Measurements from ENCODE around the gene SLC39A5. TPM values are rescaled to one million over a fixed set of nuclear protein-coding genes. Genes with fewer than 3 reads are reported as not detected.

The SLC39A5 gene
- total RNA-seq, 4 donors from 2014 or later, result 0.29 to 1.8 (median 0.52) TPM; not detected in 1

GRCh38 chr12:56286044-56286830 is 56.4 kb downstream of the SLC39A5 start:
- Histone ChIP-seq H3K27ac (no peak overlapping the region), H3K27me3 (no peaks in the 10 kb centered on the region), H3K36me3 (no peaks in the 10 kb centered on the region), H3K9me3 (no peaks in the 10 kb centered on the region), H3K4me3 (no peak overlapping the region), H3K4me1 (no peaks in the 10 kb centered on the region)
- DNase-seq, result no peak
- intact Hi-C loops (cut with DNase I; ENCODE audit: low total_unique reads), result no loop called here
- TF ChIP-seq POLR2A (IDR thresholded peaks at IDR 0.05), result no peak
- TF ChIP-seq, protein P1, sequence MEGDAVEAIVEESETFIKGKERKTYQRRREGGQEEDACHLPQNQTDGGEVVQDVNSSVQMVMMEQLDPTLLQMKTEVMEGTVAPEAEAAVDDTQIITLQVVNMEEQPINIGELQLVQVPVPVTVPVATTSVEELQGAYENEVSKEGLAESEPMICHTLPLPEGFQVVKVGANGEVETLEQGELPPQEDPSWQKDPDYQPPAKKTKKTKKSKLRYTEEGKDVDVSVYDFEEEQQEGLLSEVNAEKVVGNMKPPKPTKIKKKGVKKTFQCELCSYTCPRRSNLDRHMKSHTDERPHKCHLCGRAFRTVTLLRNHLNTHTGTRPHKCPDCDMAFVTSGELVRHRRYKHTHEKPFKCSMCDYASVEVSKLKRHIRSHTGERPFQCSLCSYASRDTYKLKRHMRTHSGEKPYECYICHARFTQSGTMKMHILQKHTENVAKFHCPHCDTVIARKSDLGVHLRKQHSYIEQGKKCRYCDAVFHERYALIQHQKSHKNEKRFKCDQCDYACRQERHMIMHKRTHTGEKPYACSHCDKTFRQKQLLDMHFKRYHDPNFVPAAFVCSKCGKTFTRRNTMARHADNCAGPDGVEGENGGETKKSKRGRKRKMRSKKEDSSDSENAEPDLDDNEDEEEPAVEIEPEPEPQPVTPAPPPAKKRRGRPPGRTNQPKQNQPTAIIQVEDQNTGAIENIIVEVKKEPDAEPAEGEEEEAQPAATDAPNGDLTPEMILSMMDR (IDR thresholded peaks at IDR 0.05), result no peak

Other genes with a start within 250 kb of the SLC39A5 start
- gene SUOX, start 232.8 kb upstream of the SLC39A5 start, total RNA-seq, result 10 to 100 TPM in 3 of 4 donors, 1 to 10 TPM in 1; 5.1 to 35.5 (median 26.7) TPM
- 10 to 100 TPM in 1 of 4 donors, 1 to 10 TPM in 2, not detected in 1; 4.4 to 19.4 (median 5.6) TPM for gene IKZF4, start 209.0 kb upstream of the SLC39A5 start, total RNA-seq
- 1,000 to 10,000 TPM in 1 of 4 donors, 100 to 1,000 TPM in 1, 10 to 100 TPM in 2; 35.4 to 1,129 (median 240) TPM for gene RPS26, start 188.1 kb upstream of the SLC39A5 start, total RNA-seq
- gene ERBB3, start 149.9 kb upstream of the SLC39A5 start, total RNA-seq, result 10 to 100 TPM in 1 of 4 donors, 1 to 10 TPM in 2, under 1 TPM in 1; 0.77 to 29.0 (median 6.5) TPM
- gene PA2G4, start 125.5 kb upstream of the SLC39A5 start, total RNA-seq, result 100 to 1,000 TPM in 1 of 4 donors, 10 to 100 TPM in 3; 64.4 to 120 (median 81.0) TPM
- 1,000 to 10,000 TPM; 1,022 to 4,789 (median 2,600) TPM for gene RPL41, start 113.4 kb upstream of the SLC39A5 start, total RNA-seq
- 1 to 10 TPM; 1.3 to 9.8 (median 4.2) TPM for gene ZC3H10, start 111.8 kb upstream of the SLC39A5 start, total RNA-seq
- gene ESYT1, start 101.8 kb upstream of the SLC39A5 start, total RNA-seq, result 100 to 1,000 TPM in 3 of 4 donors, 10 to 100 TPM in 1; 98.4 to 203 (median 134) TPM
- gene MYL6B, start 77.5 kb upstream of the SLC39A5 start, total RNA-seq, result 10 to 100 TPM in 3 of 4 donors, 1 to 10 TPM in 1; 6.7 to 57.5 (median 27.0) TPM
- 1,000 to 10,000 TPM; 1,103 to 4,858 (median 2,577) TPM for gene MYL6, start 71.7 kb upstream of the SLC39A5 start, total RNA-seq
- gene SMARCC2, start 40.6 kb upstream of the SLC39A5 start, total RNA-seq, result 100 to 1,000 TPM in 1 of 4 donors, 10 to 100 TPM in 3; 63.2 to 214 (median 81.0) TPM
- 10 to 100 TPM; 40.3 to 84.8 (median 58.0) TPM for gene RNF41, start 8.1 kb upstream of the SLC39A5 start, total RNA-seq
- gene NABP2, start 5.7 kb upstream of the SLC39A5 start, total RNA-seq, result 10 to 100 TPM in 2 of 4 donors, 1 to 10 TPM in 2; 5.0 to 28.4 (median 12.2) TPM
- 10 to 100 TPM in 2 of 4 donors, 1 to 10 TPM in 1, under 1 TPM in 1; 0.88 to 35.4 (median 15.5) TPM for gene ANKRD52, start 28.3 kb downstream of the SLC39A5 start, total RNA-seq
- 10 to 100 TPM in 3 of 4 donors, 1 to 10 TPM in 1; 2.1 to 28.9 (median 15.2) TPM for gene COQ10A, start 36.9 kb downstream of the SLC39A5 start, total RNA-seq
- gene CS, start 70.3 kb downstream of the SLC39A5 start, total RNA-seq, result 100 to 1,000 TPM in 1 of 4 donors, 10 to 100 TPM in 3; 40.0 to 157 (median 72.8) TPM
- gene CNPY2, start 85.9 kb downstream of the SLC39A5 start, total RNA-seq, result 10 to 100 TPM; 33.5 to 83.5 (median 67.3) TPM
- gene PAN2, start 103.9 kb downstream of the SLC39A5 start, total RNA-seq, result 100 to 1,000 TPM in 1 of 4 donors, 10 to 100 TPM in 3; 33.2 to 104 (median 50.6) TPM
- gene IL23A, start 108.8 kb downstream of the SLC39A5 start, total RNA-seq, result under 1 TPM in 1 of 4 donors, not detected in 3; 0.97 TPM
- 100 to 1,000 TPM in 2 of 4 donors, 10 to 100 TPM in 2; 63.2 to 173 (median 122) TPM for gene STAT2, start 130.1 kb downstream of the SLC39A5 start, total RNA-seq
- not detected for gene APOF, start 132.8 kb downstream of the SLC39A5 start, total RNA-seq
- 10 to 100 TPM in 1 of 4 donors, 1 to 10 TPM in 3; 2.1 to 19.4 (median 5.6) TPM for gene TIMELESS, start 219.4 kb downstream of the SLC39A5 start, total RNA-seq
- gene MIP, start 224.6 kb downstream of the SLC39A5 start, total RNA-seq, result not detected
- gene SPRYD4, start 238.5 kb downstream of the SLC39A5 start, total RNA-seq, result 1 to 10 TPM; 2.4 to 4.4 (median 3.0) TPM

Measured in uterus (tissue), 4 donors.